ENCODE measurements around the gene MS4A15. TPM values are rescaled to one million over a fixed set of nuclear protein-coding genes. Genes with fewer than 3 reads are reported as not detected.
"Not testable (repeated sequence)": the region's sequence is repeated elsewhere in the genome, so short reads cannot be mapped to it uniquely, and the experiment has no call there.

MS4A15 gene
- polyA plus RNA-seq (ENCODE audit: insufficient read length) = not detected

GRCh38 chr11:60756307-60757032 is at the start of gene MS4A15:
MS4A15 (plus strand) TSS chr11:60756867; CDS start chr11:60763734, 6,867 bp downstream.
- DNase-seq (ENCODE audit: low read depth) = no peak

GRCh38 chr11:60706931-60707330 is 49.7 kb upstream of the MS4A15 start:
- no peak for DNase-seq (ENCODE audit: low read depth)

- no peak for DNase-seq (ENCODE audit: low read depth)
Measured at GRCh38 chr11:60710482-60710881, 46.2 kb upstream of the MS4A15 start.

- DNase-seq (ENCODE audit: low read depth) = no peak
Measured at GRCh38 chr11:60711276-60711675, 45.4 kb upstream of the MS4A15 start.

GRCh38 chr11:60713423-60713822 is 43.2 kb upstream of the MS4A15 start:
- DNase-seq (ENCODE audit: low read depth) = not testable (repeated sequence)

GRCh38 chr11:60717956-60718355 is 38.7 kb upstream of the MS4A15 start:
- no peak for DNase-seq (ENCODE audit: low read depth)

- no peak for DNase-seq (ENCODE audit: low read depth)
Measured at GRCh38 chr11:60718524-60719316, 37.9 kb upstream of the MS4A15 start.

- DNase-seq (ENCODE audit: low read depth) = no peak
Measured at GRCh38 chr11:60719391-60719790, 37.3 kb upstream of the MS4A15 start.

- DNase-seq (ENCODE audit: low read depth) = no peak
Measured at GRCh38 chr11:60720460-60720859, 36.2 kb upstream of the MS4A15 start.

- DNase-seq (ENCODE audit: low read depth) = no peak
Measured at GRCh38 chr11:60724420-60724819, 32.2 kb upstream of the MS4A15 start, which contains the start of gene MS4A18. MS4A18 (plus strand) TSS chr11:60724720.

- no peak for DNase-seq (ENCODE audit: low read depth)
Measured at GRCh38 chr11:60725592-60725991, 31.1 kb upstream of the MS4A15 start.

GRCh38 chr11:60731586-60731985 is 25.1 kb upstream of the MS4A15 start:
- DNase-seq (ENCODE audit: low read depth) = no peak

GRCh38 chr11:60734279-60734678 is 22.4 kb upstream of the MS4A15 start:
- no peak for DNase-seq (ENCODE audit: low read depth)

GRCh38 chr11:60739114-60739513 is 17.6 kb upstream of the MS4A15 start:
- no peak for DNase-seq (ENCODE audit: low read depth)

GRCh38 chr11:60740573-60740972 is 16.1 kb upstream of the MS4A15 start:
- no peak for DNase-seq (ENCODE audit: low read depth)

GRCh38 chr11:60741421-60741820 is 15.2 kb upstream of the MS4A15 start:
- DNase-seq (ENCODE audit: low read depth) = no peak

- no peak for DNase-seq (ENCODE audit: low read depth)
Measured at GRCh38 chr11:60743058-60743457, 13.6 kb upstream of the MS4A15 start.

GRCh38 chr11:60744114-60744513 is 12.6 kb upstream of the MS4A15 start:
- no peak for DNase-seq (ENCODE audit: low read depth)

GRCh38 chr11:60747359-60747873 is 9.3 kb upstream of the MS4A15 start:
- no peak for DNase-seq (ENCODE audit: low read depth)

GRCh38 chr11:60748225-60748624 is 8.4 kb upstream of the MS4A15 start:
- DNase-seq (ENCODE audit: low read depth) = no peak

GRCh38 chr11:60748821-60749220 is 7.8 kb upstream of the MS4A15 start:
- no peak for DNase-seq (ENCODE audit: low read depth)

- DNase-seq (ENCODE audit: low read depth) = no peak
Measured at GRCh38 chr11:60750911-60751310, 5.8 kb upstream of the MS4A15 start.

GRCh38 chr11:60753309-60753708 is 3.4 kb upstream of the MS4A15 start:
- DNase-seq (ENCODE audit: low read depth) = no peak
